MV-4-11 (cell line): ENCODE measurements around the gene ATP6V1A.
A peak's percentile ranks its signal among the peaks of the same experiment; 100 is the strongest.
"Not testable (repeated sequence)": the region's sequence is repeated elsewhere in the genome, so short reads cannot be mapped to it uniquely, and the experiment has no call there.

Source experiments
- DNase-seq: peaks from one replicate; lab custom pipeline; 2025; lab: John Stamatoyannopoulos, UW

Gene ATP6V1A

DNA sequence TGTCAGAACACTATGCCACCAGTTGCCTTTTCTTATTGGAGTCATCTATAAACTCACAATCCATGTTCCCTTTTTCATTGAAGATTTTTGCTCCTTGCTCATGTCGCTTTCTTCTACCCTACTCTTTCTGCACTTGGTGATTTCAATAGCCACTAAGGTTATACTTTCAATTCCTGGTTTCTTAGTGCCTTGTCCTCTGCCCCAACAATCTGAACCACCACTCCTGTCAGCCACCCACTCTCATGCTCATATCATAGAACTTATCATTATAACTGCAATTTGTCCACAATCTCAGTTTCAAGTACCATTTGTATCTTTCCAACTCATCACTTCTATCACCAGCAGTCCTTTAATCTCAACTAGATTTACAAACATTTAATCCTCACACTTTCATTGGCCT, 81.8 kb downstream of the ATP6V1A start:
- peak; percentile 68 for DNase-seq

DNA sequence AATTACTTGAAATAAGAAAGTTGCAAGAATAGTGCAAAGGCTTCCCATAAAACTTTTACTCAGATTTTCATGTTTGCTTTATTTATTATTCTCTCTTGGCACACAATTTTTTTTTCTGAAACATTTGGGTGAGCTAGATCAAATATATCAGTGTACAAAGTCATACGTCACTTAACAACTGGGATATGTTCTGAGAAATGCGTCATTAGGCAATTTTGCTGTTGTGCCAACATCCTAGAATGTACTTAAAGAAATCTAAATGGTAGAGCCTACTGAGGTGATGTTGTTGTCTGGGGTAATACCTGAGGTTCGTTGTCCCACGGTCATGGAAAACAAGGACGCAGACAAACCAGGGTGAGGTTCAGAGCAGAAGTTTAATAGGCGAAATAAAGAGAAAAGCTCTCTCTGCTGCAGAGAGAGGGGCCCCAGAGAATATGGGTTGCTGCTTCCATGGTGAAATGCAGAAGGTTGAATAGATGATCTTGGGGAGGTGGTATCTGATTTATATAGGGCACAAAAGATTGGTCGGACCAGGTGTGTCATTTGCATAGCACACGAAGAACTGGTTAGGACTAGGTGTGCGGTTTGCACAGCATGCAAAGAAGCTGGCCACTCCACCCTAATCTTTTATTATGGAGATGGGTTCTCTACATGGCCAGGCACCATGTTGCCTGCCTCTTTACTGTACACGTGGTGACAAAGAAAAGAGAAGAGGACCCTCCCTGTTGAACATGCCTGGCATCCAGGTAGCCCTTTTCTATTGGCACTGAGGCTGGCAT, 82.9 kb downstream of the ATP6V1A start:
- no peak for DNase-seq

DNA sequence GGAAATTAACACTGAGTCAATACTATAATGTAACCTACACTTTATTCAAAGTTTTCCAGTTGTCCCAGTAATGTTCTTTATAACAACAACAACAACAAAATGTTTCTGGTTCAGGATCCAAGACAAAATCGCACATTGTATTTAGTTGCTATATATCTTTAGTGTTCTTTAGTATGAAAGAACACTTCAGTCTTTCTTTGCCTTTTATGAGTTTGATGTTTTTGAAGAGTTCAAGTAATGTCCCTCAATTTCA, 84.2 kb downstream of the ATP6V1A start:
- no peak for DNase-seq

DNA sequence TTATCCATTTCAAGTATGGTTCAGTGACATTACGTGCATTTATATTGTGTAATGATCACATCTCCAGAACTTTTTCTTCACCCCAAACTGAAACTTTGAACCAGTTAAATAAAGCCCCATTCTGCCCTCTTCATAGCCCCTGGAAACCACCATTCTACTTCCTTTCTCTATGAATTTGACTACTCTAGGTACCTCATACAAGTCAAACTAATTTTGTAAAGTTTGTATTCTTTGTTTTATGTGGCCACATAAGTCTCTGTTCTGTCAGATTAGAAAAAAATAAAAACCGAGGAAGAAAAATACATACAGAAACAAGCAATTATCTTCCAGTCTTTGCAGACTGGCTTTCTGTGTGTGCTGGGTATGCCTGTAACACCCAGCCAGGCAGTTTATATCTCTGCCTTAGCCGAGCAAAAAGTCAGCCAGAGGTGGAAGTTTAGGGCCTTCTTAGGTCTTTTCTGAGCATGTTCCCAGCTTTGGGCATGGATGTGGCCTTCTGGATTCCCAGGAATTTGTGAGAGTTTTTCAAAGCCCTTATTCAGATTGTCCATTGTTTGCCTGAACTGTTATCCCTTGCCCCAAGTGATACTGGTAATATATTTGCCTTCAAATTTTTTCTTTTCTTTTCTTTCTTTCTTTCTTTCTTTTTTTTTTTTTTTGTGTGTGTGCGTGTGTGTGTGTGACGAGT, 85.8 kb downstream of the ATP6V1A start:
- DNase-seq = peak; percentile 27

DNA sequence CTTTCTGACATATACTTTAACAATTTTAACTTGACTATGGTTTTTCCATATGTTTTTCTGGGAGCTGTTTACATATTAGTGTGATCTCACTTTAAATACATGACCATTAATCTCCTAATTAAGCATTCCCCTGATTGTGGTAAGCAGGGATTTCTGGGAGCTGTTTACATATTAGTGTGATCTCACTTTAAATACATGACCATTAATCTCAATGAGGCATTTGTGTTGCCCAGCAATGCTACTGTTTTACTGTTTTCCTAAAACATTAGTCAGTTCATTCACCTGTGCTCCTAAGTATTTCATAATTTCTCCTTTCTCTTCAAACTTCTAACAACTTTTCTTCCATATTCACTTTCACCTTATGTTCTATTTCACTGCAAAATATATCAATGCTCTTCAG, 88.1 kb downstream of the ATP6V1A start:
- no peak for DNase-seq

DNA sequence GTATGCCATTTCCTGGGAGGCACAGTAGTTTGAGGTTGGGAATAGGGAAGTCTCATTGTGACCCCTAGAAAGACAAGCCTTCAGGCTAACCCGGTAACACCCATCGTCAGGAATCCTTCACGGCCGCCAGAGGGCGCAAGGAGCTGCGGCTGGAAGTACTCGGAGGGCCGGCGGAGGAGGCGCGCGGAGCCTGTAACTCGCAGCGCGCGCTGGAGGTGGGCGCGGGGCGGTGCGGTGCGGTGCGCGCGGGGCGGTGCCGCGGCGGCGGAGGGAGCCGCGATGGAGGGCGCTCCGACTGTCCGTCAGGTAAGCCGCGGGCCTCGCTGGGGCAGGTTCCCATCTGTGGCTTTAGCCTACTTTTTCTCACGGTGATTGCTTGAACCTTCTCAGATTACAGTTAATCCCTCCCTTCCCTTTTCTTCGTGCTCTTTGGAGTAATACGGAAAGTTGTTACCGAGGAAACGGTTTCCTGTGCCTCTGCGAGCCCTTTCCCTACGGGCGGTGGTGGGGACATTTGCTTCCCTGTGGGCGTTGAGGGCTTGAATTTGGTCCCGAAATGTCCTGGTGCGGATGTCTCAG, 91.9 kb downstream of the ATP6V1A start, which contains the start of gene GRAMD1C:
Gene GRAMD1C (plus strand): TSS at position 158 of the 579 bp plus-strand sequence. CDS start 122 bp downstream, at position 280.
- peak; percentile 77 for DNase-seq

DNA sequence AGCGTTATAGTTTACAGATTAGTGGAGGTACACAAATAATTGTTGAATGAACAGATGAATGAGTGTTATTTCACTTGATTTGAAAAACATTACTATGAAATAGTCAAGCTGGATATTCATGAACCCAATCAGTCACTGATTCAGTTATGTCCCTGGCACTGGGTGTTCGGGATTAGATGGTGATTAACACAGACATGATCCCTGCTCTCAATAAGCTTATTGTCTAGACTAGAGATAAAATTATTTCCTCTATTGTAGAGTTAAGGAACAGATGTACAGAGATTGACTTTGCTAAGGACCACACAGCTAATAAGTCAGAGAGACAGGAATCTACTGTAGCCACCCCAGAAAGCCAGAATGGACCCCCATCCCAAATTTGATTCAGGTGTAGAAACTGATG, 92.7 kb downstream of the ATP6V1A start:
- DNase-seq = no peak

DNA sequence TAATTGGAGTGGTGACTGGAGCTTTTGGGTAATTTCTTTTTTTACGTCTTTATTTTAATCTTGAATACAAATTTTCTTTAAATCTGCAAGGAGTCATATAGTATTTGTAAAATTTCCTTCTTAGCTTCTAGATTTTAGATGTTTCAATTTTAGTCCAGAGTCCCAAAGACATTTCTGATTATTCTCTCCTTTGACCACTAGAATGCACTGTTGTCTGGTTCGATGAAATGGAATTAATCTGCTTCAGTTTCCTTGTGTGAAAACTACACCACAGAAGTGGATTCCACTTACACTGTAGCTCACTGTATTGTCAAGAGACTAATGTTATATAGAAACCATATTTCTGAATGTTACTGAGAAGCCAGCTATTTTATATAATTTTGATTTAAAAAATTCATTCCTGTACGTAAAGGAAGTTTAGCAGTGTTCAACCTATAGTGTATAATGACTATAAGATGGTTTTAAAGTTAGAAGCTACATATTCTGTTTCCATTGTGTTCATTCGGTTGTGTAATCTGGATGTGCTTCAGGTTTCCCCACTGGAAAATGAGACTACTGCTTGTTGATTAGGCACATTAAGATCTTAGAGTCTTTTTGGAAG, 97.9 kb downstream of the ATP6V1A start:
- DNase-seq = peak; percentile 53

DNA sequence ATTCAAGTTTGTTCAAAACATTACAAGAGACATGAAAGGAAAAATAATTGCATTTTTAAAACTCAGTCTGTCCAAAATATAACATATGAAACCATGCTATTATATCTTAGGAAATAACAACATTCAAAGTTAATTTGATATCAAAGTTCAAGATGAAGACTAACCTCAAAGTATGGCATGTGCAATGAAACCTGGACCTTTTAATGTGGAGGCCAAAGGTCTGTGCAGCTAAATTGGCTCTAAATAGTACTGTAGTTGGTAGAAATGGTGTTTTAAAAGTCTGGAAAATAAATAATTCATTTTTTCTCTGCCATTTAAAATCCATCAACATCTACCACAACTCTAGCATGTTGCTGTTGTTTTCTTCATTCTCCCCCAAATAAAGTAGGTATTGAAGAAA, 100.4 kb downstream of the ATP6V1A start:
- DNase-seq = no peak

DNA sequence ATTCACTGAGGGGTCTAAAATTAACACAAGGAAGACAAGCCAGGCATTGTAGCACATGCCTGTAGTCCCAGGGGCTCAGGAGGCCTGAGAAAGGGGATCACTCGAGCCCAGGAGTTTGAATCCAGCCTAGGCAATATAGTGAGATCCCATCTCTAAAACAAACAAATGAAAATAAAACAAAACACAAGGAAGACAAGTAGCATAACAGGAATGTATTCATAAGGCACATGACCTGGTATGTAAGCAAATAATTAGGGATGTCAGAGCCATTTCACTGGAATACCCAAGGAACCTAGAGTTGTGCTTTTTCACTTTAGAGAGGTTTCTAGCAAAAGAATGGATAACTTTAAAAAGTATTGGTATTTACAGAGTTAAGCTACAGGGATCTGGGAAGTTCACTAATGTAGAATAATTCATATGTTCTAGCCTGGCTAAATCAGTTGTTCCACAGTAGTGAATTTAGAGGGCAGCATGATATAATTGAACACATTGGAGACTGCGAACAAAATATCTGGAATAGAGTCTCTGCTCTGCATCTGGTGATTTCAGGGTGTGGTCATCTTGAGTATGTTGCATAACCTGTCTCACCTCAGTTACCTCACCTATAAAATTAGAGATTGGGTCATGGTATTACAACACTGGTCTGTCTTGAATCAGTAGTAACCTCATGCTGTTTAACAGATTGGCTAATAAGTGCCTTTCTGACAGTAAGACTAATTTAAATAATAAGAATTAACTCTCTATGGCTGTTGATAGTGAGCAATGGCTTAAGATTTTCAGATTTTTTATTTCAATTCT, 101.0 kb downstream of the ATP6V1A start:
- DNase-seq = no peak

DNA sequence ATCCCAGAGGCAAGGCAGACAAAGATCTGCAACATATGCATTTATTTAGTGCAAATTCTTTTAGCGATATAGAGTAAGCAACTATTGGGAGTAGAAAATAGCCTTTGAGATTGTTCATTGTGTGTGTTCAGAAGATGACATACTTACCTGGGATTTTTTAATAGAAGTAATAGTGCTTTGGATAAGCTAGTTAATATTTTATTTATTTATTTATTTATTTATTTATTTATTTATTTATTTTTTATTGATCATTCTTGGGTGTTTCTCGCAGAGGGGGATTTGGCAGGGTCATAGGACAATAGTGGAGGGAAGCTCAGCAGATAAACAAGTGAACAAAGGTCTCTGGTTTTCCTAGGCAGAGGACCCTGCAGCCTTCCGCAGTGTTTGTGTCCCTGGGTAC, 102.2 kb downstream of the ATP6V1A start:
- not testable (repeated sequence) for DNase-seq

DNA sequence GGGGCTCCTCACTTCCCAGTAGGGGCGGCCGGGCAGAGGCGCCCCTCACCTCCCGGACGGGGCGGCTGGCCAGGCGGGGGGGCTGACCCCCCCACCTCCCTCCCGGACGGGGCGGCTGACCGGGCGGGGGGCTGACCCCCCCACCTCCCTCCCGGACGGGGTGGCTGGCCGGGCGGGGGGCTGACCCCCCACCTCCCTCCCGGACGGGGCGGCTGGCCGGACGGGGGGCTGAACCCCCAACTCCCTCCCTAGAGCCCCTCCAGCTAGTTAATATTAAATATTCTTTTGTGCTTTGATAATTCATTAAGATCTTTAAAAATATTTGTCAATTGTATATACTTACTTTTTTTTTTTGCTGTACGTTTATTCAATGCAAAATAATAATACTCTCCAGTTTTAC, 103.0 kb downstream of the ATP6V1A start:
- not testable (repeated sequence) for DNase-seq

DNA sequence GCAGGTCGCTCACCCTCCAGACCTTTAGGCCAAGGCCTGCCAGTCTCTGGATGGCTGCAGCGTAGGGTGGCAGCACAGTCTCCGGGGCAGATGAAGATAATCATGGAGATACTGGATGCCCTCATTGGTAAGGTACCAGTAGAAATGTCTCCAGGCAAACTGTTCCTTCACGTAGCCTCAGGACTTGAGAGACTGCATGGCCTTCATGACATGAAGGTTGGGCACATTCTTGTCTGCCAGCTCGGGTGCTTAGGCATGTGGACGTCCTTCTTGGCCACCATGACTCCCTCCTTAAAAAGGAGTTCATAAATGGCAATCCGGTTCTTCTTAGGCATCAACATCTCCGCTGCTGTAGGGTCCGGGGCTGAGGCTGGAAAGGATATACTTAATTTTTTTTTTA, 103.6 kb downstream of the ATP6V1A start:
- DNase-seq = not testable (repeated sequence)

DNA sequence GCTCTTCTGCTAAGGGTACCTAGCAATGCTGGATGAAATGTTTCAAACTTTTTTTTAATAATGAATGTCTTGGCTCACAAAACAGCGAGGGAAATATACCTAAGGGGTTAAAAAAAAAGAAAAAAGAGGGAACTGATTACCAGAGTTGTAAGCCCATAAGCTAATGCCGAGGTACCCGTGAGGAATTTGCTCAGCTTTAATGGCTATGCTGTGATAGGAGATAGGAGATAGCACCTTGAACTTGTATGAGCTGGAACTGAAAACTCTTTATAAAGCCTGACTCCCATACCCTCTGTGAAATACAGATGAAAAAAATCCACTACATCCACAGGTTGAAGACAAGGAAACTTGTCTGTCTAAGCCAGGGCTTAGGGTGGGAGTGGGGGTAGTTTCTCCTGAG, 105.7 kb downstream of the ATP6V1A start:
- no peak for DNase-seq
